Measurements from ENCODE around the gene TBC1D14. TPM values are rescaled to one million over a fixed set of nuclear protein-coding genes. Genes with fewer than 3 reads are reported as not detected.

The TBC1D14 gene
- total and polyA plus RNA-seq, 9 of the 15 experiments (the other 6 are each of a cell fraction or from before 2014, with no cell fraction given): 2.1 to 59.6 (median 44.8) TPM

DNA sequence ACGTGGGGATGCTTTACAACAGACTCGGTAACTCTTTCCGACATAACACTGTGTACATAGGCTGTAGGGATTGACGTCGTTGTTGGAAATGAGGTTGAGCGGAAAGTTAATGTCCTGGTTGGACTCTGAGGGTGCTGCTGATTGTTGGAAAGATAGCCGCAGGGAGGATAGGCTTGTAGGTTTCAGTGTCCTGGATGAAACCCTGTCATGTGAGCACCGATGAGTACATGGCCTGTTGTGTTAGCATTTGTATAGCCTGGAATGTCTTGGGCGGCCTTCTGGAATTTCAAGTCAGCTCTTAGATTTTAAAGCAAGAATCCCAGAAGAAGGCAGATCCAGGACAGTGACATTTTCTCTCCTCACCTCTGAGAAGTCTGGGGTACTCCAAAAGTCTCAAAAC is 63.3 kb downstream of the TBC1D14 start (continued):
- TF ChIP-seq, protein P1, sequence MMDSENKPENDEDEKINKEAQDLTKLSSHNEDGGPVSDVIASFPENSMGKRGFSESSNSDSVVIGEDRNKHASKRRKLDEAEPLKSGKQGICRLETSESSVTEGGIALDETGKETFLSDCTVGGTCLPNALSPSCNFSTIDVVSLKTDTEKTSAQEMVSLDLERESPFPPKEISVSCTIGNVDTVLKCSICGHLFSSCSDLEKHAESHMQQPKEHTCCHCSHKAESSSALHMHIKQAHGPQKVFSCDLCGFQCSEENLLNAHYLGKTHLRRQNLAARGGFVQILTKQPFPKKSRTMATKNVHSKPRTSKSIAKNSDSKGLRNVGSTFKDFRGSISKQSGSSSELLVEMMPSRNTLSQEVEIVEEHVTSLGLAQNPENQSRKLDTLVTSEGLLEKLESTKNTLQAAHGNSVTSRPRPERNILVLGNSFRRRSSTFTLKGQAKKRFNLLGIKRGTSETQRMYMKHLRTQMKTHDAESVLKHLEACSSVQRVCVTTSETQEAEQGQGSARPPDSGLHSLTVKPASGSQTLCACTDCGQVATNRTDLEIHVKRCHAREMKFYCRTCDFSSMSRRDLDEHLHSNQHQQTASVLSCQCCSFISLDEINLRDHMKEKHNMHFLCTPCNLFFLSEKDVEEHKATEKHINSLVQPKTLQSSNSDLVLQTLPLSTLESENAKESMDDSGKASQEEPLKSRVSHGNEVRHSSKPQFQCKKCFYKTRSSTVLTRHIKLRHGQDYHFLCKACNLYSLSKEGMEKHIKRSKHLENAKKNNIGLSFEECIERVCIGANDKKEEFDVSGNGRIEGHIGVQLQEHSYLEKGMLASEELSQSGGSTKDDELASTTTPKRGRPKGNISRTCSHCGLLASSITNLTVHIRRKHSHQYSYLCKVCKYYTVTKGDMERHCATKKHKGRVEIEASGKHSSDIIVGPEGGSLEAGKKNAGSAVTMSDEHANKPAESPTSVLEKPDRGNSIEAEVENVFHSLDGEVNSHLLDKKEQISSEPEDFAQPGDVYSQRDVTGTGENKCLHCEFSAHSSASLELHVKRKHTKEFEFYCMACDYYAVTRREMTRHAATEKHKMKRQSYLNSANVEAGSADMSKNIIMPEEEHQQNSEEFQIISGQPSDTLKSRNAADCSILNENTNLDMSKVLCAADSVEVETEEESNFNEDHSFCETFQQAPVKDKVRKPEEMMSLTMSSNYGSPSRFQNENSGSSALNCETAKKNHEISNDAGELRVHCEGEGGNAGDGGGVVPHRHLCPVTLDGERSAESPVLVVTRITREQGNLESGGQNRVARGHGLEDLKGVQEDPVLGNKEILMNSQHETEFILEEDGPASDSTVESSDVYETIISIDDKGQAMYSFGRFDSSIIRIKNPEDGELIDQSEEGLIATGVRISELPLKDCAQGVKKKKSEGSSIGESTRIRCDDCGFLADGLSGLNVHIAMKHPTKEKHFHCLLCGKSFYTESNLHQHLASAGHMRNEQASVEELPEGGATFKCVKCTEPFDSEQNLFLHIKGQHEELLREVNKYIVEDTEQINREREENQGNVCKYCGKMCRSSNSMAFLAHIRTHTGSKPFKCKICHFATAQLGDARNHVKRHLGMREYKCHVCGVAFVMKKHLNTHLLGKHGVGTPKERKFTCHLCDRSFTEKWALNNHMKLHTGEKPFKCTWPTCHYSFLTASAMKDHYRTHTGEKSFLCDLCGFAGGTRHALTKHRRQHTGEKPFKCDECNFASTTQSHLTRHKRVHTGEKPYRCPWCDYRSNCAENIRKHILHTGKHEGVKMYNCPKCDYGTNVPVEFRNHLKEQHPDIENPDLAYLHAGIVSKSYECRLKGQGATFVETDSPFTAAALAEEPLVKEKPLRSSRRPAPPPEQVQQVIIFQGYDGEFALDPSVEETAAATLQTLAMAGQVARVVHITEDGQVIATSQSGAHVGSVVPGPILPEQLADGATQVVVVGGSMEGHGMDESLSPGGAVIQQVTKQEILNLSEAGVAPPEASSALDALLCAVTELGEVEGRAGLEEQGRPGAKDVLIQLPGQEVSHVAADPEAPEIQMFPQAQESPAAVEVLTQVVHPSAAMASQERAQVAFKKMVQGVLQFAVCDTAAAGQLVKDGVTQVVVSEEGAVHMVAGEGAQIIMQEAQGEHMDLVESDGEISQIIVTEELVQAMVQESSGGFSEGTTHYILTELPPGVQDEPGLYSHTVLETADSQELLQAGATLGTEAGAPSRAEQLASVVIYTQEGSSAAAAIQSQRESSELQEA (IDR thresholded peaks at IDR 0.05; ENCODE audit: low read depth): no peak
- TF ChIP-seq ZBTB7A (IDR thresholded peaks at IDR 0.05; ENCODE audit: borderline replicate concordance, control insufficient read depth, low read depth, low read length) (no peak), HDAC1 (IDR thresholded peaks at IDR 0.05) (no peak), THRAP3 (IDR thresholded peaks at IDR 0.05; ENCODE audit: borderline replicate concordance) (no peak), MCM2 (IDR thresholded peaks at IDR 0.05; ENCODE audit: low read depth) (no peak)
- TF ChIP-seq, protein P2, sequence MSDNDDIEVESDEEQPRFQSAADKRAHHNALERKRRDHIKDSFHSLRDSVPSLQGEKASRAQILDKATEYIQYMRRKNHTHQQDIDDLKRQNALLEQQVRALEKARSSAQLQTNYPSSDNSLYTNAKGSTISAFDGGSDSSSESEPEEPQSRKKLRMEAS (CRISPR knock-in tag; IDR thresholded peaks at IDR 0.05): no peak
- TF ChIP-seq, protein P3, sequence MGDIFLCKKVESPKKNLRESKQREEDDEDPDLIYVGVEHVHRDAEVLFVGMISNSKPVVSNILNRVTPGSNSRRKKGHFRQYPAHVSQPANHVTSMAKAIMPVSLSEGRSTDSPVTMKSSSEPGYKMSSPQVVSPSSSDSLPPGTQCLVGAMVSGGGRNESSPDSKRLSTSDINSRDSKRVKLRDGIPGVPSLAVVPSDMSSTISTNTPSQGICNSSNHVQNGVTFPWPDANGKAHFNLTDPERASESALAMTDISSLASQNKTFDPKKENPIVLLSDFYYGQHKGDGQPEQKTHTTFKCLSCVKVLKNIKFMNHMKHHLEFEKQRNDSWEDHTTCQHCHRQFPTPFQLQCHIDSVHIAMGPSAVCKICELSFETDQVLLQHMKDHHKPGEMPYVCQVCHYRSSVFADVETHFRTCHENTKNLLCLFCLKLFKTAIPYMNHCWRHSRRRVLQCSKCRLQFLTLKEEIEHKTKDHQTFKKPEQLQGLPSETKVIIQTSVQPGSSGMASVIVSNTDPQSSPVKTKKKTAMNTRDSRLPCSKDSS (IDR thresholded peaks at IDR 0.05; ENCODE audit: low read depth, partially characterized antibody): no peak
- TF ChIP-seq, protein P4, sequence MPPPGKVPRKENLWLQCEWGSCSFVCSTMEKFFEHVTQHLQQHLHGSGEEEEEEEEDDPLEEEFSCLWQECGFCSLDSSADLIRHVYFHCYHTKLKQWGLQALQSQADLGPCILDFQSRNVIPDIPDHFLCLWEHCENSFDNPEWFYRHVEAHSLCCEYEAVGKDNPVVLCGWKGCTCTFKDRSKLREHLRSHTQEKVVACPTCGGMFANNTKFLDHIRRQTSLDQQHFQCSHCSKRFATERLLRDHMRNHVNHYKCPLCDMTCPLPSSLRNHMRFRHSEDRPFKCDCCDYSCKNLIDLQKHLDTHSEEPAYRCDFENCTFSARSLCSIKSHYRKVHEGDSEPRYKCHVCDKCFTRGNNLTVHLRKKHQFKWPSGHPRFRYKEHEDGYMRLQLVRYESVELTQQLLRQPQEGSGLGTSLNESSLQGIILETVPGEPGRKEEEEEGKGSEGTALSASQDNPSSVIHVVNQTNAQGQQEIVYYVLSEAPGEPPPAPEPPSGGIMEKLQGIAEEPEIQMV (tag; conservative IDR thresholded peaks at IDR 0.05; ENCODE audit: low read depth): no peak
- TF ChIP-seq, protein P5, sequence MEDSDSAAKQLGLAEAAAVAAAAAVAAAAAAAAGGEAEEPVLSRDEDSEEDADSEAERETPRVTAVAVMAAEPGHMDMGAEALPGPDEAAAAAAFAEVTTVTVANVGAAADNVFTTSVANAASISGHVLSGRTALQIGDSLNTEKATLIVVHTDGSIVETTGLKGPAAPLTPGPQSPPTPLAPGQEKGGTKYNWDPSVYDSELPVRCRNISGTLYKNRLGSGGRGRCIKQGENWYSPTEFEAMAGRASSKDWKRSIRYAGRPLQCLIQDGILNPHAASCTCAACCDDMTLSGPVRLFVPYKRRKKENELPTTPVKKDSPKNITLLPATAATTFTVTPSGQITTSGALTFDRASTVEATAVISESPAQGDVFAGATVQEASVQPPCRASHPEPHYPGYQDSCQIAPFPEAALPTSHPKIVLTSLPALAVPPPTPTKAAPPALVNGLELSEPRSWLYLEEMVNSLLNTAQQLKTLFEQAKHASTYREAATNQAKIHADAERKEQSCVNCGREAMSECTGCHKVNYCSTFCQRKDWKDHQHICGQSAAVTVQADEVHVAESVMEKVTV (CRISPR knock-in tag; IDR thresholded peaks at IDR 0.05): no peak

Measured in K562 (cell line).